ENCODE measurements around the gene SRC.
A peak's percentile ranks its signal among the peaks of the same experiment; 100 is the strongest.

SRC gene

GRCh38 chr20:37397954-37398749 is 52.2 kb downstream of the SRC start:
- no peak for DNase-seq

GRCh38 chr20:37398750-37399621 is 53.0 kb downstream of the SRC start:
- no peak for DNase-seq

GRCh38 chr20:37401282-37401929 is 55.5 kb downstream of the SRC start:
- no peak for DNase-seq

GRCh38 chr20:37401930-37402675 is 56.2 kb downstream of the SRC start:
- no peak for DNase-seq

- DNase-seq: no peak
Observed at GRCh38 chr20:37403107-37404033, 57.4 kb downstream of the SRC start.

- DNase-seq: no peak
Observed at GRCh38 chr20:37404461-37404890, 58.5 kb downstream of the SRC start.

GRCh38 chr20:37405351-37405897 is 59.5 kb downstream of the SRC start:
- no peak for DNase-seq

GRCh38 chr20:37406010-37406998 is 60.4 kb downstream of the SRC start:
- peak; percentile 13 to 17 for DNase-seq

- DNase-seq: no peak
Observed at GRCh38 chr20:37407019-37407566, 61.2 kb downstream of the SRC start.

GRCh38 chr20:37407573-37408002 is 61.6 kb downstream of the SRC start:
- no peak for DNase-seq

- no peak for DNase-seq
Observed at GRCh38 chr20:37408302-37409193, 62.6 kb downstream of the SRC start.

GRCh38 chr20:37411408-37412219 is 65.7 kb downstream of the SRC start:
- peak in 1 of 2 donors; percentile 19 for DNase-seq

GRCh38 chr20:37413023-37413334 is 67.0 kb downstream of the SRC start:
- DNase-seq: no peak

- DNase-seq: no peak
Observed at GRCh38 chr20:37413379-37413778, 67.4 kb downstream of the SRC start.

GRCh38 chr20:37414224-37415035 is 68.5 kb downstream of the SRC start:
- DNase-seq: no peak

Data from CD4-positive, alpha-beta T cell treated with Interferon alpha-2 for 1 hour (primary cell).